ENCODE measurements around the gene OTUD5.

The OTUD5 gene

DNA sequence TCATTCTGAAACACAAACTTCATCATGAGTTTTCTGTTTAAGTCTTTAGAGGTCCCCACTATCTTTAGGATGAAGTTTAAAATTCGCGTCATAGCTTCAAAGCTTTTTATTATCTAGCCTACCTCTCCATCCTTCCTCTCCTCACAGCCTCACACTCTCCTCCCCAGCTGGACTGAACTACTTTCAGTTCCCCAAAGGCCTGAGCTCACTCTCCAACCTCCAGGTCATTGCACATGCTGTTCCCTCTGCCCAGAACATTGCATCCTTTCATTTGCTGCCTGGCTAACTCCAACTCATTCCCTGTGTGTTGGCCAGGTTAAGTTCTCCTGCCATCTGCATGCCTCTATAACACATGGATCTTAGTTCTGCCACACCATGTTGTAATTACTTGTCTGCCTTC is 2.9 kb upstream of the OTUD5 start:
- no peak for TF ChIP-seq YY1 (IDR thresholded peaks at IDR 0.05; ENCODE audit: insufficient read depth, insufficient read length)
- no peak for TF ChIP-seq ZNF274 (IDR thresholded peaks at IDR 0.05; ENCODE audit: low read depth, low read length)
- TF ChIP-seq SUZ12 (IDR thresholded peaks at IDR 0.05; ENCODE audit: extremely low read depth, insufficient read depth, insufficient read length), result no peak
- Histone ChIP-seq H3K9me3 (ENCODE audit: insufficient read depth, low read length) (no peaks in the 10 kb centered on the region), H3K4me1 (ENCODE audit: insufficient read depth, insufficient read length) (peaks cover 12% of the 10 kb centered on the region), H3K4me3 (ENCODE audit: insufficient read length, low read depth) (no peak overlapping the region), H3K36me3 (ENCODE audit: insufficient read depth, insufficient read length, low read length) (peaks cover 31% of the 10 kb centered on the region), H3K9ac (ENCODE audit: insufficient read length, low read depth) (no peak overlapping the region), H3K27me3 (ENCODE audit: insufficient read depth, insufficient read length) (no peaks in the 10 kb centered on the region)
- DNase-seq (ENCODE audit: low read depth, low spot score), result no peak

DNA sequence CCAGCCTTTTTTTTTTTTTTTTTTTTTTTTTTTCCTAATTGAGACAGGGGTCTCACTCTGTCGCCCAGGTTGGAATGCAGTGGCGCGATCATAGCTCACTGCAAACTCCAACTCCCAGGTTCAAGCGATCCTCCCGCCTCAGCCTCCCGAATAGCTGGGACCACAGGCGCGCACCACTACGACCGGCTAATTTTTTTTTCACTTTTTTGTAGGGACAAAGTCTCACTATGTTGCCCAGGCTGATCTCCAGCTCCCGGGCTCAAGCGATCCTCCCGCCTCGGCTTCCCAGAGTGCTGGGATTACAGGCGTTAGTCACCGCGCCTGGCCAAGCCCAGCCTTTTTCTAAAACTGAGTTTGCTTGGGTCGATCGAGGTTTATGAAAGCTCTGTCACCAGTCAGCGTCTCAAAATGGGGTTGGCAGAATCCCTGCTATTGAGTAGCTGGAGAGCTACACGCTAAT is 1.3 kb upstream of the OTUD5 start:
- Histone ChIP-seq H3K9ac (ENCODE audit: insufficient read length, low read depth) (peak overlapping the region; percentile 76), H3K36me3 (ENCODE audit: insufficient read depth, insufficient read length, low read length) (peaks cover 40% of the 10 kb centered on the region), H3K27me3 (ENCODE audit: insufficient read depth, insufficient read length) (no peaks in the 10 kb centered on the region), H3K4me1 (ENCODE audit: insufficient read depth, insufficient read length) (peaks cover 12% of the 10 kb centered on the region), H3K4me3 (ENCODE audit: insufficient read length, low read depth) (peak overlapping the region; percentile 31), H3K9me3 (ENCODE audit: insufficient read depth, low read length) (no peaks in the 10 kb centered on the region)
- no peak for DNase-seq (ENCODE audit: low read depth, low spot score)
- no peak for TF ChIP-seq ZNF274 (IDR thresholded peaks at IDR 0.05; ENCODE audit: low read depth, low read length)
- TF ChIP-seq SUZ12 (IDR thresholded peaks at IDR 0.05; ENCODE audit: extremely low read depth, insufficient read depth, insufficient read length), result no peak
- no peak for TF ChIP-seq YY1 (IDR thresholded peaks at IDR 0.05; ENCODE audit: insufficient read depth, insufficient read length)

DNA sequence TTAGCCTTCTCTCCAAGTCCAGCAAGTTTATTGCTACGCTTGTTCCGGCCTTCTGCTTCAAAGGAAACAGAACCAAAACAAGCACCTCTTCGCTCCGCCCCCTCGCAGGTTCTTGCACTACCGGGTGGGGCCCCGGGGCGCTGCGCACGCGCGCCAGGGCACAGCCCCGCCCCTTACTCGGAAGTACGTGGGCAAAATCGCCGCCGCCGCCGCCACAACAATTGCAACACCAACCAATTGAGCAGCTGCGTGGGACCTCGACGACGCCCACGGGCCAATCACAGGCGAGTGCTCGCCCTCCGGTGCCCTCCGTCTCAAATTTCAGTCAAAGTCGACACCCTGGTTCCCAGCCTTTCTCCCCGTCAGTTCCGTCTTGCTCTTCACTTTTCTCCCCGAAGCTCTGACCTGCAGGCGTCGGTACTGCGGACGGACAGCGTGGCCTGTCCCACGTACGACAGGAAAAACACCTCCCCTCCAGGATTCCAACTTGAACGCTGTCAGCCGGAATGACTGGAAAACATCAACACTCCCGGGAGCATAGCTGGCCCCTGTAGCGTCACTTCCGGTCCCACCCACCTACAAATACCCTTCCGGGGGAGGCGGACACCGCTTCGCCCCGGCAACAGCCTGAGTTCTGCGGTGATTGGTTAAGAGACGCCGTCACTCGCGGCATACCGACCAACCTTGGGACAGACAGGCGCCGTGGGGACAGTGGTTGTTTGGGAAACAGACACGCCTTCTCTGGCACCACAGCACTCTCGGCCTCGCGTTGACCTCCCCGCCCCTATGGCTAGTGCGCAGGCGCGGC is 624 bp upstream of the OTUD5 start:
- Histone ChIP-seq H3K4me3 (ENCODE audit: insufficient read length, low read depth) (peak overlapping the region; percentile 81), H3K9ac (ENCODE audit: insufficient read length, low read depth) (peak overlapping the region; percentile 79), H3K36me3 (ENCODE audit: insufficient read depth, insufficient read length, low read length) (peaks cover 42% of the 10 kb centered on the region), H3K27me3 (ENCODE audit: insufficient read depth, insufficient read length) (no peaks in the 10 kb centered on the region), H3K4me1 (ENCODE audit: insufficient read depth, insufficient read length) (peaks cover 12% of the 10 kb centered on the region), H3K9me3 (ENCODE audit: insufficient read depth, low read length) (no peaks in the 10 kb centered on the region)
- peak; percentile 97 for DNase-seq (ENCODE audit: low read depth, low spot score)
- TF ChIP-seq ZNF274 (IDR thresholded peaks at IDR 0.05; ENCODE audit: low read depth, low read length) (no peak), YY1 (IDR thresholded peaks at IDR 0.05; ENCODE audit: insufficient read depth, insufficient read length) (no peak), SUZ12 (IDR thresholded peaks at IDR 0.05; ENCODE audit: extremely low read depth, insufficient read depth, insufficient read length) (no peak)

DNA sequence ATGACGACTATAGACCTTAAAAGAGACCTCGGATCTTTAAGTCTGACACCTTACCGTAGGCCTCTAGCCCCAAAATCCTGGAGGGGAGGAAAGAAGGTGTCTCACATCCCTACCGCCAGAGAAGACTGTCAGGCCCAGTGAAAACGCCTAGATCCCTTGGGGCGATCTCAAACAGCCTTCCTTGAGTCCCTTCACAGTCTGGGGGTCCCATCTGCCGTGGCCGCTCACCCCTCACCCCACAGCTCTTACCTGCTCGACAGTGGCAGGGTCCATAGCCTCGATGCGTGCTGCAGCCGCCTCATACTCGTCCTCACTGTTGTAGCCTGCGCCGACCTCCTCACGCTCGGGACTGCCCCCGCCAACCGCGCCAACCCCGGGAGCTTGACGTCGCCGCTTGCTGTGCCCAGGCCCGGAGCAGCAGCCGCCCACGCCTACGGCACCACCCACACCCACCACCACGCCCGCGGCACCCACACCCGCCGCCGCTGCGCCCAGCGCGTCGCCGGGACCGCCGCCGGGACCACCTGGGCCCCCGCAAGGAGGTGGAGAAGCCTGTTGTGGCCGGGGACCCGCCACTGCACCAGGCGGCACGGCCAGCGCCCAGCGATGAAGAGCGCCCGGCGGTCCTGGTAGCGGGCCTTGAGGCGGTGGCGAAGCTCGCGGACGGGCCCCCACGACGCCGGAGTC is 536 bp downstream of the OTUD5 start:
- H3K36me3 ChIP-seq (ENCODE audit: insufficient read depth, insufficient read length, low read length), result peaks cover 49% of the 10 kb centered on the region
- TF ChIP-seq ZNF274 (IDR thresholded peaks at IDR 0.05; ENCODE audit: low read depth, low read length), result no peak
- no peak for TF ChIP-seq YY1 (IDR thresholded peaks at IDR 0.05; ENCODE audit: insufficient read depth, insufficient read length)
- no peak for TF ChIP-seq SUZ12 (IDR thresholded peaks at IDR 0.05; ENCODE audit: extremely low read depth, insufficient read depth, insufficient read length)
- H3K9me3 ChIP-seq (ENCODE audit: insufficient read depth, low read length), result no peaks in the 10 kb centered on the region
- peaks cover 6% of the 10 kb centered on the region for H3K4me1 ChIP-seq (ENCODE audit: insufficient read depth, insufficient read length)
- peak overlapping the region; percentile 69 for H3K4me3 ChIP-seq (ENCODE audit: insufficient read length, low read depth)
- peak overlapping the region; percentile 87 for H3K9ac ChIP-seq (ENCODE audit: insufficient read length, low read depth)
- H3K27me3 ChIP-seq (ENCODE audit: insufficient read depth, insufficient read length), result no peaks in the 10 kb centered on the region
- DNase-seq (ENCODE audit: low read depth, low spot score), result no peak

DNA sequence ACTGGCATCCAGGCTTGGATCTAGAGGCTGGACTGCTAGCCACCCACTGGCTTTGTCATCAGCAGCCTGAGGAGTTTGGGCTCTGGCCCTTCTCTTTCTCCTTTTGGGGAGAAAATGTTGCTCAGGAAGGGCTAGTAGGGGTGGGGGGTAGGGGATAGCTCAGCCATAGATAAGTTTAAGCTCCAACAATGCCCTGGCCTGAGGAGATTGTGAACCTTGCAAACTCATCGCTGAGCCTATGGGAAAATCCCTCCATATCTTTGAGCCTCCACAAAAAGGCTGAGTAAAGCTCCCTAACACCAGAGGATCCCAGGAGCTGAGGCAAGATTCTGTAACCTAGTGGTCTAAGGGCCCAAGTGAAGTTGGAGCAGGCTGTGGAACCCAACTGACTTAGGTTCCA is 8.8 kb downstream of the OTUD5 start:
- no peak overlapping the region for H3K4me3 ChIP-seq (ENCODE audit: insufficient read length, low read depth)
- no peaks in the 10 kb centered on the region for H3K27me3 ChIP-seq (ENCODE audit: insufficient read depth, insufficient read length)
- H3K9me3 ChIP-seq (ENCODE audit: insufficient read depth, low read length), result no peaks in the 10 kb centered on the region
- H3K4me1 ChIP-seq (ENCODE audit: insufficient read depth, insufficient read length), result peaks cover 3% of the 10 kb centered on the region
- peaks cover 57% of the 10 kb centered on the region for H3K36me3 ChIP-seq (ENCODE audit: insufficient read depth, insufficient read length, low read length)
- no peak overlapping the region for H3K9ac ChIP-seq (ENCODE audit: insufficient read length, low read depth)
- DNase-seq (ENCODE audit: low read depth, low spot score), result no peak
- no peak for TF ChIP-seq SUZ12 (IDR thresholded peaks at IDR 0.05; ENCODE audit: extremely low read depth, insufficient read depth, insufficient read length)
- no peak for TF ChIP-seq ZNF274 (IDR thresholded peaks at IDR 0.05; ENCODE audit: low read depth, low read length)
- TF ChIP-seq YY1 (IDR thresholded peaks at IDR 0.05; ENCODE audit: insufficient read depth, insufficient read length), result no peak

DNA sequence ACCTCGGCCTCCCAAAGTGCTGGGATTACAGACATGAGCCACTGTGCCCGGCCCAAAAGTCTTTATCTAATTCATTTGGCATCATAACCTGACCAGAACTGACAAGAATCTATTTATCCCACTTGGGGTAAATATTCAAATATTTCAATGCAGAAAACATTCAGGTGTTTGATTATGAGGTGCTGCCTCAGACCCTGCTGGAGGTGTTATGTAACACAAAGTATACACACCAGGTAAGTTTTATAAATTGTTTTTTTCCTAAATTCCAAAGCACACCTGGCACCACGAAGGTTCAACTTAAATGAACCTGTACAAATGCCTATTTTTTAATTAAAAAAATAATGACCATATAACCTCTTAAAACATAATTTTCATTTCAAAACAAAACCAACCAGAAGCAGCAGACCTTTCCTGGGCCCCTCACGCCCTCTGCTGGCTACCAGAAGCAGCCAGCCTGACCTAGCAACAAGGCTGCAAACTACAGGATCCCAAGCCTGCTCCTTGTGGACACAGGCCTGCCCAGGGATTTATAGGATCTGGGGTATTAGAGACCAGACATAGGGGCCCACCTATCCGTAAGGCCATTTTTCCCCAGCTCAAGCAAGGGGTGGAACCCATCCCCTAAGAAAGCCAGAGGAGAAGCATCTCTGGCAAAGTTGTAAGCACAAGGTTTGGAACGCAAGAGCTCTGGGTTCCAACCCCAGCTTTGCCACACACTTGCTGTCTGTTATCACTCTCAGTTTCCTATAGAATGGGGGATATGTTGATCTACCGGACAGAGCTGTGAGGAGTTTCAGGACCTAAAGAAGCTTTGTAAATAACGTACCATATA is 11.7 kb downstream of the OTUD5 start:
- peaks cover 9% of the 10 kb centered on the region for H3K4me1 ChIP-seq (ENCODE audit: insufficient read depth, insufficient read length)
- peaks cover 61% of the 10 kb centered on the region for H3K36me3 ChIP-seq (ENCODE audit: insufficient read depth, insufficient read length, low read length)
- H3K9me3 ChIP-seq (ENCODE audit: insufficient read depth, low read length), result no peaks in the 10 kb centered on the region
- no peak overlapping the region for H3K4me3 ChIP-seq (ENCODE audit: insufficient read length, low read depth)
- no peak for TF ChIP-seq SUZ12 (IDR thresholded peaks at IDR 0.05; ENCODE audit: extremely low read depth, insufficient read depth, insufficient read length)
- DNase-seq (ENCODE audit: low read depth, low spot score), result no peak
- no peak overlapping the region for H3K9ac ChIP-seq (ENCODE audit: insufficient read length, low read depth)
- H3K27me3 ChIP-seq (ENCODE audit: insufficient read depth, insufficient read length), result no peaks in the 10 kb centered on the region

Data from NT2/D1 (cell line).